Cardiac septum (tissue), 1 donor: ENCODE results near the gene ZSCAN10. TPM values are rescaled to one million over a fixed set of nuclear protein-coding genes. Genes with fewer than 3 reads are reported as not detected.
"Not testable (repeated sequence)": the region's sequence is repeated elsewhere in the genome, so short reads cannot be mapped to it uniquely, and the experiment has no call there.

Source experiments
- DNase-seq: peaks from one replicate; pipeline ENCODE4 v3.0.0-alpha.2; 2020; ENCODE audit warnings: low spot score
- intact Hi-C: fragments of 100-400 bp; cut with DNase I; formaldehyde crosslinking; loops from one replicate; pipeline ENCODE4 v1.14.0; 2022
- long read RNA-seq: library from polyadenylated mRNA; unstranded; transcript quantifications from one replicate; pipeline ENCODE4 v2.0.0, GENCODE V29; 2021
- total RNA-seq: library from RNA; stranded (reverse); fragmentation: NEBNext Ultra II Directional; extraction: Animal tissue kit (Norgen Biotek cat#: 25700); gene quantifications from one replicate; pipeline ENCODE4 v1.2.1, GENCODE V29; 2021
- donor health status: DM: no; HTN: no; CAD: no.

ZSCAN10 gene
- not detected for total RNA-seq
- long read RNA-seq, result 0 reads

DNA sequence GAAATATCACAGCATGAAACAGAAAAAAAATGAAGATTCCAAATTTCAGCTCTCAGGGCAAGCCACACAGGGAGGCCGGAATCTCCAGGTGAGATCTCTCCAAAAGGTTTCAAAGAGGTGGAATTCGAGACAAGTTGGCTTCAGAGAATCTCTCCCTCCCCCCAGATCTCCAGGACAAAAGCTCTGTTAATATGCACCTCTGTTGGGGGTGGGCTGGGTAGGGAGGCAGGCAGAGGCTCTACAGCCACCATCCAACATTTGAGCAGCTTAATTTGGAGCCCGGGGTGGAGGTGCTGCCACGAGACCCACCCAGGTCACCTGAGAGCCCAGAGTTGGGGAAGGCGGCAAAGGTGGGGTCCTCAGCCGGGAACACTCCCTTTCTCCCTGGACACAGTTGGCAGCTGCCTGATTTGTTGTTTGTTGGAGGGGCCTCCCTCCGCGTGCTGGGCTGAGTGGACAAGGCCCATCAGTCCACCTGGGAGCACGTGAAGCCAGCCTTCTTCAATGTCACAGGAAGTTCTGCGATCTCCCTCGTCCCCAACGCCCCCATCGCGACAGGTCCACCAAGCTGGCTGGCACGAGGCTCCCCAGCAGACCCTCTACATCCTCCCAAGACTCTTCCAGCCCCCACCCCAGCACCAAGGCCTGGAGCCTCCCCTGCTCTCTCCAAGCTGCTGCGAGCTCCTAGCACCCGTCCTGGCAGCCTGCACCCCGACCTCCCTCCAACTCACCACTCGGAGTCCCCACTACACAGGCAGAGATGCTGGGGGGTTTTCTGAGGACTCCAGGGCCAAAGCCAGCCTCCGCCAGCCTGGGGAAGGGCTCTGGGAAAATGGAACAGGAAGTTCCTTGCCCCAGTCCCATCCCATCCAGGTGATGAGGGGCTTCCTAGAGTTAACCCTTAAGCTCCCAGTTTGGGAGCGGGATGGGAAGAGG lies at the start of gene ZSCAN10:
Gene ZSCAN10 (minus strand): TSS at position 836 of the 936 bp plus-strand sequence. CDS start 6,357 bp downstream, outside the sequence.
- intact Hi-C loops, result loop anchor here (5.0 kb wide), 1 partner anchor 36 kb away; no protein-coding TSS in a partner anchor
- no peak for DNase-seq

DNA sequence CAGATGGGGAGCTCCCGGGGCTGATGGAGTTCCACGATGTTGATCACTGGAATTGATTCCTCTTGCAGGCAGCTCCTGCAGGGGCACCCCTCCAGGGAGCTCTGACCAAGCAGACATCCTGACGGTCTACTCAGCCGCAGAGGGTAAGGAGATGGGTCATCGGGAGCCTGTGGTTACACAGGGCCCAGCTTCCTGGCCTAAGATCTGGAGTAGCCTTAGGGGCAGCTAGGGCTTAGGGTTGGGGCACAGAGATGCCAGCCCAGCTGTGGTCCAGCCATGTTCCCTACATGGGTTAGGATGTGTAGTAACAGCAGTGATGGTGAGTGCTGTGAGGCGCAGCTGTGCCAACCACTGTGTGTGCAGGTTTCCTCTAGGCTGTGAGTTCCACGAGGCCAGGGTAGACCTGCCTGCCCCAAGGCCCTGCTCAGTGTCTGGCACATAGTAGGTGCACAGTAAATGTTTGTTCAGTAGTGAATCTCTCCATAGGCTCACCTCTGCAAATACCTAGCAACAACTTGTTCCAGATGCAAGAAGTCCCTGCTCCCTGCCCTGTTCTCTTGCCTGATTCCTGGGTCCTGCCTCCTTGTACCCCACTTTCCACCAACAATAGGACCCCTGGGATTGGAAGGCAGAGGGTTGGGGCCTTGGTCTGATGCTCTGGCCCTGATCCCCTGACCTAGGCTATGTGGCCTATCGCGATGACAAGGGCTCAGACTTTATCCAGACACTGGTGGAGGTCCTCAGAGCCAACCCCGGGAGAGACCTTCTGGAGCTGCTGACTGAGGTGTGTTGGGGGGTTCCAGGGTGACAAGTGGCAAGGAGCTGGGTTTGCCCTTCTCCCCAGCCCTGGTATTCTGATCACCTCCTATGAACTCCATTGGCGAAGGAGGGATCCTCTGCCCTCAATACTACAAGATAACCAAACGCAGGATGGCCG lies 49.4 kb upstream of the ZSCAN10 start:
- DNase-seq, result no peak
- intact Hi-C loops, result loop anchor here (1.0 kb wide), 1 partner anchor 13 kb away; the partner anchor contains the start of gene ZNF213

DNA sequence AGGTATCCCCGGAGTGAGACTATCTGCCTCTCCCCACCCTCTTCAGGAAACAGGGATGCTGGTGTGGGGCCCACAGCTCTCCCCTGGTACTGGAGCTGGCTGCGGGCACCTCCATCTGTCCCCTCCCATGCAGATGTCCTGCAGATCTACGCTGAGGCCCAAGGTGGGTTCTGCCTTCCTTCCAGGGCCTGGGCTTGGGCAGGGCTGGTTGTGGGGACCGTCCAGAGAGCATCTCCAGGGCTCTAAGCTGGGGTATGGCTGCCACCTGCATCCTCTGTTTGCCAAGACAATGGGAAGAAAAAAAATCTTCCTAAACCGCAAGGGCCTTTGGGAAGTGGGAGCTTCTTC lies 48.6 kb upstream of the ZSCAN10 start:
- intact Hi-C loops, result loop anchor here (1.0 kb wide), 1 partner anchor 12 kb away; the partner anchor contains the start of gene ZNF213

DNA sequence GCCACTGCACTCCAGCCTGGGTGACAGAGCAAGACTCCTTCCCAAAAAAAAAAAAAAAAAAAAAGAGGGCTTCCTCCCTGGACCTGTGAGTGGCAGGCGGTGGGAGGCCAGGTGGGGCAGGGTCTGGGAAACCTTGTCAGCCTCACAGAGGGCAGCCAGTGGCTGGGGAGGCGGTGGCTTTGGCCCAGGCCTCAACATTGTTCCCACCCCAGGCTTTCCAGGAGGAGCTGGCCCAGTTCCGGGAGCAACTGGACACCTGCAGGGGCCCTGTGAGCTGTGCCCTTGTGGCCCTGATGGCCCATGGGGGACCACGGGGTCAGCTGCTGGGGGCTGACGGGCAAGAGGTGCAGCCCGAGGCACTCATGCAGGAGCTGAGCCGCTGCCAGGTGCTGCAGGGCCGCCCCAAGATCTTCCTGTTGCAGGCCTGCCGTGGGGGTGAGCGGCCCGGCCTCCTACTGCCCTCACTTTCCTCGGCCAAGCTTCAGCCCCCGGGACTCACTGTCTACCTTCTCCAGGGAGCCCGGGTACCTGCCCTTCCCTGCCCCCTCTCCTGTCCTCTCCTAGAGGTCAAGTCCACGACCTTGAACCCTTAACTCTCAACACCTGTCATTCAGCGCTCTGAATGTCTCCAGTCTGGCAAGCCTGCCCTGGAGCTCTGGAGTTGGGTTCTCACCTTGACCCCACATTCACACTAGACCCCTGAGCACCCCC lies 48.1 kb upstream of the ZSCAN10 start:
- intact Hi-C loops, result no loop called here
- no peak for DNase-seq

More for the DNA sequence above, 48.6 kb upstream of the ZSCAN10 start:
- DNase-seq, result no peak

DNA sequence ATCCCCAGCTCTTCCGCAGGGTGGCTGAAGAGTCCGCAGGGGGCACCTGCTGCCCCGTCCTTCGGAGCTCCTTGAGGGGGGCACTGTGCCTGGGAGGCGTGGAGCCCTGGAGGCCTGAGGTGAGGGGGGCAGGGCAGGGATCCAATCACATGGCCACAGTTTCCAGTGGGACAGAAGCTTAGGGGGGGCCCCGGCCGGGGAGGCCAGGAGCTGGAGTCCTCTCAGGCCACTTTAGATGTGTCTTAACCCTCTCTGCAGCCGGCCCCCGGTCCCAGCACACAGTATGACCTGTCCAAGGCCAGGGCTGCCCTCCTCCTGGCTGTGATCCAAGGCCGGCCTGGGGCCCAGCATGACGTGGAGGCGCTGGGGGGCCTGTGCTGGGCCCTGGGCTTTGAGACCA lies 46.6 kb upstream of the ZSCAN10 start:
- intact Hi-C loops, result no loop called here
- no peak for DNase-seq

DNA sequence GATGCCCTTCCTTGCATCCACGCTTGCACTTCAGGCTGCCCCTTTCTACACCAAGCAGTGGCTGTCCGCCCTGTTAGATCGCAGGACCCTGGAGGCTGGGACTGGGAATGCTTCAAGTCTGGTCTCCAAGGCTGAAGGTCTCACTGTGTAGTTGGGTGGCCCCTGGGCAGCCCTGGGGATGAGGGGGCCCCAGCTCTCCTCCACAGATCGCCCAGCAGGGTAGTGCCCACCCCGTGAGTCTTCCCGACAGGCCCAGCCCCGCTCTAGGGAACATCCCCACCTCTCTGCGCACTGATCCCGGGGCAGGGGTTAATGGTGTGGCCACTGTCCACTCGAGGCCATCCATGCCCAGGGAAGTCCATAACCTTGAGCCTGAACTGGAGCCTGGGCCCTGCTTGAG lies 46.1 kb upstream of the ZSCAN10 start:
- DNase-seq, result no peak
- intact Hi-C loops, result no loop called here

DNA sequence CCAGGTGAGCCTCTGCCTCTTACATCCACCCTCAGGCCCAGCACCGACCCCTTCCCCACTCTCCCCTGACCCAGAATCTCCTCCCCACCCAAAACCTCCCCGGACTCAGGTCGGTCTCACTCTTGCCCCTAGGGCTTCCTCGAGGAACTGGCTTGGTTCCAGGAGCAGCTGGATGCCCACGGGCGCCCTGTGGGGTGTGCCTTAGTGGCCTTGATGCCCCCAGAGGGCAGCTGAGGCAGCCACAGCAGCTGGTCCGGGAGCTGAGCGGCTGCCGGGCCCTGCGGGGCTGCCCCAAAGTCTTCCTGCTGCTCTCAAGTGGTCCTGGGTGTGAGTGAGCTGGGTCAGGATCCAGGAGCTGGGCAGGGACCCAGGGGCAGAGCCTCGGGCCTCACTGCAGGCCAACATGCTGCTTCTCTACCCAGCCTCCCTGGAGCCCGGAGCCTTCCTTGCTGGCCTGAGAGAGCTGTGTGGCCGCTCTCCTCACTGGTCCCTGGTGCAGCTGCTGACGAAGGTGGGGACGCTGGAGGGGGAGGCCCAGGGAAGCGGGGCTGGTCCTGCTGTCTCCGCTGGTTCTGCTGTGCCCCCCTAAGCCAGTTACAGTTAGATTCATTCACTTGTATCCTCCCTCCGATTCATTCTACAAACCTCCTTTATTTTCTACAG lies 45.4 kb upstream of the ZSCAN10 start:
- DNase-seq, result no peak
- intact Hi-C loops, result no loop called here

DNA sequence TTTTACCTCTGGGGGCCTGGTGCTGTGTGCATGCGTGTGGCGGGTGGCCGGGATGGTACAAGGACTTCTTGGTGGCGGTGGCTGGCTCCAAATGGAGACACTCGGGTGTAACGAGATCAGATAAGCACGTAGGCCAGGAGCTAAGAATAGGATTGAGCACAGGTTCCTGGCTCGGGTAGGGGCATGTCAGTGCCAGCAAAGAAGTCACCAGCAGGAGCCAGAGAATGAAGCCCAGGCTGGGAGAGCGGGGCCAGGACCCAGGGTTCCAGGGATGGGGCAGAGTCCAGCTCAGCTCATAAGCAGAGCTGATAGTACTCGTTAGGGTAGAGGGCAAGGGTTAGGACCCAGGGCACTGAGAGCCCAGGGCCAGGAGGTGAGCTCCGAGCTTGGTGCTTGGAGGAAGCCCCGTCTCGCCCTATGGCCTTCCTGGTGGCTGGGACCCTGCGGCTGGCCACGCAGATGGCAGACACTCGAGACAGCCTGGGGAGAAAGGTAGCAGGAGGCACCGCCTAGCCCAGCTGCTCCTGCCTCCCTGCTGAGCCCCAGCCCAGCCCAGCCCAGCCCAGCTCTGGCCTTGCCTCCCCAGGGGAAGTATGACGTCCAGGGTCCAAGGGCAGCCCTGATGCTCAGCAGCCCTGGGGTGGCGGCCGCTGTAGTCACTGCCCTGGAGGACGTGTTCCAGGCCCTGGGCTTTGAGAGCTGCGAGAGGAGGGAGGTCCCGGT lies 44.7 kb upstream of the ZSCAN10 start:
- DNase-seq, result no peak
- intact Hi-C loops, result no loop called here

DNA sequence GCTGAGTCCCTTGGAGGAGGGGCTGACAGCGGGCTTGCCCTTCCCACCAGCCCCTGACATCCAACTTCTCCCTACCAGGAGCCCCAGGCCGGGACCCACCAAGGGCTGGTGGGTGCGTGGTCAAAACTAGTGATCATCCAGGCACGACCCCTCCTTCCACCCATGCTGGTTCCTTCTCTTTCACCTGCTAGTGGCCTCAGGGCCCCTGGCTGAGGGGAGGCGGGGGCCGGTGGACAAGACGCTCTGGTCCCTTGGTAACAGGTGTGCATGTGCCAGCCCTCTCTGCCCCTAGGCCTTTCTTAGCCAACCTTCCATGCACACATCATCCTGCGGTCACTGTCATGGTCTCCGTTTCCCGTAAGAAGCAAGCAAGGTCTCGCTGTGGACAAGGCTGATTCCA lies 44.1 kb upstream of the ZSCAN10 start:
- DNase-seq, result no peak
- intact Hi-C loops, result no loop called here

DNA sequence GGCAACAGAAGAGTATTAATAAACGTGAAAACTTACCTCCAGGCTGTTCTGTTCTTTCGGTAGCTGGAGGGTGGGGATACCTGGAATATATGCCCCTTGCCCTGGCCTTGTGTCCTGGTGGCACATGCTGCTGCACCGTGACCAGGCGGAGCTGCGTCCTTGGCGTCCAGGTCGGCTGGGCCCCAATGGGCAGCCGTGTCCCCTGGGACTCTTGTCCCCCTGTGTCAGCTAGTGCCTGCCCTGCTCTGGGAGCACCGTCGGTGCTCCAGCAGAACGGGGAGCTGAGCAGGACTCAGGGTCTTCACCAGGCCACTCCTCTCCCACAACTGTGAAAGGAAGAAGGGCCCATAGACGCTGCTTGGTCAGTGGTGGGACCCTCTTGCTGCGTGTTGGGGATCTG lies 43.7 kb upstream of the ZSCAN10 start:
- DNase-seq, result no peak
- intact Hi-C loops, result no loop called here

DNA sequence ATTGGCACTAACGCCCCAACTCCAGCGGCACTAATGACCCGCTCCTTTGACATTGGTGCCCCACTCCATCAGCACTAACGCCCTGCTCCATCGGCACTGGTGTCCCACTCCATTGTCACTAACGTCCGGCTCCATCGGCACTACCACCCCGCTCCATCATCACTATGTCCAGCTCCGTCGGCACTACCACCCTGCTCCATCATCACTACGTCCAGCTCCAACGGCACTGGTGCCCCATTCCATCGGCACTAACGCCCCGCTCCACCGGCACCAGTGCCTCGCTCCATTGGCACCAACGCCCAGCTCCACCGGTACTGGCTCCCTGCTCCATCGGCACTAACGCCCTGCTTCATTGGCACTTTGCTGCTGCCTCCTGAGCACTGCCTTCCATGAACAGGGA lies 43.2 kb upstream of the ZSCAN10 start:
- DNase-seq, result no peak
- intact Hi-C loops, result no loop called here

DNA sequence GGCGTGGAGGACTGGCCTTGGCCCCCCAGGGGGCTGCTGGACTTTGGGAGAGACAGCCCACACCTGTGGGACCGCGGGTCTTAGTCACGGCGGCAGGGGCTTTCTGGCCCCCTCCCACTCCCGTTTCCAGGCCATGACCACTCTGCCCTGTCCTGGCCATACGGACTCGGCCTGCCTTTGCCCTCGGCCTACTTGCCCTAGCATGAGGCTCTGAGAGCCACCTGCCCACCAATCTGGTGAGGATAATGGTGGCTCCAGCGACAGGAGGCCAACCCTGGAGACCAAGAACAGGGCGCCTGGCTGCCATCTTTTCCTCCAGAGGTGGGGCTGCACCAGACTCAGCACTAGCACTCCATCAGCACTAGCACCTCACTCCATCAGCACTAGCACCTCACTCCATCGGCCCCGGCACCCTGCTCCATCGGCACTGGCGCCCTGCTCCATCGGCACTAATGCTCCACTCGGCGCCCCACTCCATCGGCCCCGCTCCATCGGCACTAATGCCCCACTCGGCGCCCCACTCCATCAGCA lies 42.8 kb upstream of the ZSCAN10 start:
- intact Hi-C loops, result no loop called here
- no peak for DNase-seq

DNA sequence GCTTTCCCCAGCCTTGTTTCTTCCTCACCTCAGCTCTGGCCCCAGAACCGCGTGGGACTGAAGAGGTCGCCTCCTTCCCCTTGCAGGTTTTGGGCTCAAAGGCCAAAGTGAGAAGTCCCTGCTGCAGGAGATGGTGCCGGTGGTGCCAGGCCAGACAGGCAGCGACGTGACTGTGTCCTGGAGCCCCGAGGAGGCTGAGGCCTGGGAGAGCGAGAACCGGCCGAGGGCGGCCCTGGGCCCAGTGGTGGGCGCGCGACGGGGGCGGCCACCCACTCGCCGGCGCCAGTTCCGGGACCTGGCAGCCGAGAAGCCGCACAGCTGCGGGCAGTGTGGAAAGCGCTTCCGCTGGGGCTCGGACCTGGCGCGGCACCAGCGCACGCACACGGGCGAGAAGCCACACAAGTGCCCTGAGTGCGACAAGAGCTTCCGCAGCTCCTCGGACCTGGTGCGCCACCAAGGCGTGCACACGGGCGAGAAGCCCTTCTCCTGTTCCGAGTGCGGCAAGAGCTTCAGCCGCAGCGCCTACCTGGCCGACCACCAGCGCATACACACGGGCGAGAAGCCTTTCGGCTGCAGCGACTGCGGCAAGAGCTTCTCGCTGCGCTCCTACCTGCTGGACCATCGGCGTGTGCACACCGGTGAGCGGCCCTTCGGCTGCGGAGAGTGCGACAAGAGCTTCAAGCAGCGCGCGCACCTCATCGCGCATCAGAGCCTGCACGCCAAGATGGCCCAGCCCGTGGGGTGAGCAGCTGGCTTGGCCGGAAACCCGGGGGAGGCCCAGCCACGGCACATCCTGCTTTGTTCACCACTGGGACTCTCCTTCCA lies 41.7 kb upstream of the ZSCAN10 start:
- intact Hi-C loops, result no loop called here
- DNase-seq, result no peak

DNA sequence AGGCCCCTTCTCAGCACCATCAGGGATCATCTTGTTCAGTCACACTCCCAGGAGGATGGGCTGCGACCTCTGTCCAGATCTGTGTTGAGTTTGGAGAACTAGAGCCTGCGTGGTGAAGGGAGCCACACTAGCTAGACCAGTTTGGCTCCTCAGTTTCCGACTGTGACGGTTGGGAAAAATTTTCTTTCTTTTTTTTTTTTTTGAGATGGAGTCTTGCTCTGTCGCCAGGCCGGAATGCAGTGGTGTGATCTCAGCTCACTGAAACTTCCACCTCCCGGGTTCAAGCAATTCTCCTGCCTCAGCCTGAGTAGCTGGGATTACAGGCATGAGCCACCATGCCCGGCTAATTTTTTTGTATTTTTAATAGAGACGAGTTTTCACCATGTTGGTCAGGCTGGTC lies 40.5 kb upstream of the ZSCAN10 start:
- intact Hi-C loops, DNase-seq: not testable (repeated sequence)

DNA sequence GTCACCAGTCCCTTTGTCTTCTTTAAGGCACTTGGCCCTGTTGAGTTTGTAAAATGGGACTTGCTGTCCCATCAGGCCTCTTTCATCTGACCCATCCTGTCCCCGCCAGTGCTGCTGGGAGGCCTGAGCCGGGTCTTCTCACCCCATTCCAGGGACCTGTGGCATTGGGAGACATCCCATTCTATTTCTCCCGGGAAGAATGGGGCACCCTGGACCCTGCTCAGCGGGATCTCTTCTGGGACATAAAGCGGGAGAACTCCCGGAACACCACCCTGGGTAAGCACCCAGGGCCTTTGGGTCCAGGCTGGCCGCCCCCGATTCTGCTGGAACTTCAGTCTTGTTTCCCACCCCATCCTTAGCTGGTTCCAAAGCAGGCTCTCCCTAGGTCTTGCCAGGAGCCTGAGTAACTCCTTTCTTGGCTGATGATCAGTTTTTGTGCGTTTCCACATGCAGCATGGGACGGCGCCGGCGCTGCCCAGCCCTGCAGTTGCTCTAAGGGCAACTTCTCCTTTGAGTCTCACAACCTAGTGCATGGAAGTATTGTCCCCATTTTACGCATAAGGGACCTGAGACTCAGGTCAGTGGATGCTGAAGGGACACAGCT lies 39.8 kb upstream of the ZSCAN10 start:
- DNase-seq, result no peak
- intact Hi-C loops, result no loop called here

DNA sequence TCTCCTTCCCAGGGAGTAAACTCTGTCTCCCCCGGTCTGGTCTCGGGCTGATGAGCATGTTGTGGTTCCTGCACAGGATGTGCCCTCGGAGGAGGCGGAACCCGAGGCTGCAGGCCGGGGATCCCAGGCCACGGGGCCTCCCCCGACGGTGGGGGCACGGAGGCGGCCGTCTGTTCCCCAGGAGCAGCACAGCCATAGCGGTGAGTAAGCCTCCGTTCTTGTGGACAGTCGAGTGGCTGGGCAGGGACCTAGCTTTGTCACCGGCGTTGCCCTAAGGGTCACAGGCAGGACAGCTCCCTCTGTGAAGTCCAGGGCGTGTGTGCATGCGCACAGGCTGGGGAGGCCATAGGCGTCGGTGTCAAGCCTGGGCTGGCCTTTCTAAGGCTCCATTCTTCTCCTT lies 39.2 kb upstream of the ZSCAN10 start:
- no peak for DNase-seq

DNA sequence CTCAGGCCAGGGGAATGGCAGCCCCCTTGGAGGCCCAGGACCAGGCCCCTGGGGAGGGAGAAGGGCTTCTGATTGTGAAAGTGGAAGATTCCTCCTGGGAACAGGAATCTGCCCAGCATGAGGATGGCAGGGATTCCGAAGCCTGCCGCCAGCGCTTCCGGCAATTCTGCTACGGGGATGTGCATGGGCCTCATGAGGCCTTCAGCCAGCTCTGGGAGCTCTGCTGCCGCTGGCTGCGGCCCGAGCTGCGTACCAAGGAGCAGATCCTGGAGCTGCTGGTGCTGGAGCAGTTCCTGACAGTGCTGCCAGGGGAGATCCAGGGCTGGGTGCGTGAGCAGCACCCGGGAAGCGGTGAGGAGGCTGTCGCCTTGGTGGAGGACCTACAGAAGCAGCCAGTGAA lies 38.2 kb upstream of the ZSCAN10 start:
- intact Hi-C loops, result no loop called here
- no peak for DNase-seq

More for the DNA sequence above, 39.2 kb upstream of the ZSCAN10 start:
- intact Hi-C loops, result no loop called here
